HCT116 (cell line): Measurements from ENCODE around the gene MAP9. TPM values are rescaled to one million over a fixed set of nuclear protein-coding genes. Genes with fewer than 3 reads are reported as not detected.

ENCODE experiments used
- ATAC-seq: fragments of 200-7000 bp; cut with Tn5 transposase; 2 replicates; pipeline ENCODE4 v1.9.1; 2020; ENCODE audit warnings: mild to moderate bottlenecking, moderate library complexity
- BruUV-seq: library from RNA; stranded (reverse); fragments of 400-500 nt; replicated peaks from 2 replicates; lab custom pipeline; 2021; lab: Mats Ljungman, UMichigan
- CTCF ChIA-PET: fragments of 300-600 bp; sonication (Branson Sonifier 250); formaldehyde crosslinking; loops from one replicate; lab custom pipeline; 2021; ENCODE audit warnings: antibody characterized with exemption; lab: Charles Lee
- POLR2A ChIA-PET: fragments of 300-600, 350-600 bp; sonication (Branson Sonifier 250); formaldehyde crosslinking; loops from one replicate; lab custom pipeline; 2021; ENCODE audit warnings: antibody characterized with exemption; lab: Charles Lee
- RAD21 ChIA-PET, 2 experiments: fragments of 300-600 bp; sonication (Branson Sonifier 250); formaldehyde crosslinking; loops; one replicate each; lab custom pipeline; 2023; ENCODE audit warnings: low total read pairs in 2 of 2; ENCODE audit not compliant: uncharacterized antibody in 2 of 2, unreplicated experiment in 2 of 2, low non-redundant PET in 1 of 2; lab: Charles Lee
- DNase-seq: peaks from one replicate; pipeline ENCODE4 v3.0.0-alpha.2; 2010; ENCODE audit warnings: low read depth, low spot score
- H2AFZ ChIP-seq: fragments of 200-600 bp; shearing (Covaris generic), sonication (generic); 2 replicates; pipeline ENCODE4 v1.6.1; 2017; ENCODE audit warnings: low read depth, mixed run types, mixed read lengths, antibody characterized with exemption, low read length; ENCODE audit not compliant: poor library complexity, severe bottlenecking
- H3K27ac ChIP-seq: 2 replicates; pipeline ENCODE4 v1.5.1; 2012; ENCODE audit warnings: low read depth, low read length
- H3K27me3 ChIP-seq: fragments of 200-600 bp; sonication (generic); 2 replicates; pipeline ENCODE4 v1.6.1; 2016; ENCODE audit warnings: mixed run types, low read length, mixed read lengths; ENCODE audit not compliant: insufficient read depth
- H3K36me3 ChIP-seq, 2 experiments: fragments of 200-500 bp in 1 of 2; fragments of 200-600 bp in 1 of 2; sonication (Bioruptor generic) in 1 of 2; sonication (generic) in 1 of 2; 2 replicates each; pipeline versions ENCODE4 v1.5.1 to v1.6.1; 2014 to 2016; ENCODE audit warnings: low read length in 2 of 2, inconsistent platforms in 1 of 2, mixed read lengths in 1 of 2, mixed run types in 1 of 2; ENCODE audit not compliant: insufficient read depth in 2 of 2, control insufficient read depth in 1 of 2
- H3K4me1 ChIP-seq, 2 experiments: fragments of 200-600 bp in 1 of 2; sonication (generic) in 1 of 2; 2 replicates each; pipeline versions ENCODE4 v1.5.1 to v1.6.1; 2012 to 2017; ENCODE audit warnings: low read length in 2 of 2, inconsistent platforms in 1 of 2, mild to moderate bottlenecking in 1 of 2, mixed read lengths in 1 of 2, mixed run types in 1 of 2, moderate library complexity in 1 of 2; ENCODE audit not compliant: insufficient read depth in 2 of 2, control insufficient read depth in 1 of 2
- H3K4me2 ChIP-seq: fragments of 200-600 bp; sonication (generic); 2 replicates; pipeline ENCODE4 v1.6.1; 2017; ENCODE audit warnings: mixed run types, low read length, mixed read lengths
- H3K4me3 ChIP-seq, 2 experiments: fragments of 200-600 bp in 1 of 2; sonication (generic) in 1 of 2; replicated peaks in 1 of 2; 2 replicates each; pipeline ENCODE4 v1.5.1; 2011 to 2016; ENCODE audit warnings: low read length in 2 of 2, control low read depth in 1 of 2, low read depth in 1 of 2, mild to moderate bottlenecking in 1 of 2, mixed read lengths in 1 of 2, mixed run types in 1 of 2
- H3K79me2 ChIP-seq: fragments of 200-600 bp; sonication (generic); 2 replicates; pipeline ENCODE4 v1.6.1; 2017; ENCODE audit warnings: mild to moderate bottlenecking, mixed run types, low read length, moderate library complexity, mixed read lengths; ENCODE audit not compliant: insufficient read depth
- H3K9ac ChIP-seq: fragments of 200-600 bp; sonication (generic); 2 replicates; pipeline ENCODE4 v1.6.1; 2016; ENCODE audit warnings: low read length, mixed read lengths
- H3K9me2 ChIP-seq: fragments of 200-600 bp; sonication (generic), shearing (Covaris generic); 2 replicates; pipeline ENCODE4 v1.6.1; 2017; ENCODE audit warnings: mixed run types, mild to moderate bottlenecking, moderate library complexity; ENCODE audit not compliant: insufficient read depth
- H3K9me3 ChIP-seq, 2 experiments: fragments of 200-500 bp in 1 of 2; fragments of 200-600 bp in 1 of 2; sonication (Bioruptor generic) in 1 of 2; sonication (generic) in 1 of 2; 2 replicates each; pipeline ENCODE4 v1.6.1; 2014 to 2017; ENCODE audit warnings: low read length in 2 of 2, mixed read lengths in 2 of 2, inconsistent platforms in 1 of 2, low read depth in 1 of 2, mild to moderate bottlenecking in 1 of 2, mixed run types in 1 of 2, moderate library complexity in 1 of 2; ENCODE audit not compliant: control insufficient read depth in 1 of 2, insufficient read depth in 1 of 2
- H4K20me1 ChIP-seq: fragments of 200-600 bp; sonication (generic), shearing (Covaris generic); 2 replicates; pipeline ENCODE4 v1.6.1; 2017; ENCODE audit warnings: mixed run types, mild to moderate bottlenecking, moderate library complexity; ENCODE audit not compliant: insufficient read depth
- CBX3 ChIP-seq: IDR thresholded peaks from 2 replicates; pipeline ENCODE4 v1.6.1; 2012; ENCODE audit warnings: low read depth
- EGR1 ChIP-seq: IDR thresholded peaks from 2 replicates; pipeline ENCODE4 v1.6.1; 2012; ENCODE audit warnings: low read depth
- ELF1 ChIP-seq: IDR thresholded peaks from 2 replicates; pipeline ENCODE4 v1.6.1; 2012; ENCODE audit warnings: low read depth, borderline replicate concordance
- POLR2A ChIP-seq: IDR thresholded peaks from 2 replicates; pipeline ENCODE4 v1.7.0; 2011; ENCODE audit warnings: borderline replicate concordance; ENCODE audit not compliant: insufficient read depth, insufficient read length; ENCODE audit errors: extremely low read depth
- REST ChIP-seq: IDR thresholded peaks from 2 replicates; pipeline ENCODE4 v1.6.1; 2012; ENCODE audit warnings: low read depth
- SRF ChIP-seq: IDR thresholded peaks from 2 replicates; pipeline ENCODE4 v1.6.1; 2012; ENCODE audit warnings: low read depth
- ZNF274 ChIP-seq: fragments of 200-500 bp; sonication (Bioruptor generic); IDR thresholded peaks from 2 replicates; pipeline ENCODE4 v1.6.1; 2014; ENCODE audit warnings: mild to moderate bottlenecking, low read depth, low read length, inconsistent platforms
- intact Hi-C: fragments of 100-400 bp; cut with micrococcal nuclease; formaldehyde crosslinking; loops from 2 replicates; pipeline ENCODE4 v1.10.0; 2022
- total RNA-seq: library from RNA; stranded (reverse); gene quantifications from one replicate; pipeline ENCODE4 v1.2.1, GENCODE V29; 2021; ENCODE audit not compliant: unreplicated experiment

Gene MAP9
- total RNA-seq, 1 experiment from 2014 or later, result 0.32 TPM

- TF ChIP-seq REST (no peak), POLR2A (no peak)
- TF ChIP-seq, all 23 proteins: peak for 0
Observed at GRCh38 chr4:155304375-155304774, 72.4 kb downstream of the MAP9 start (continued).

- no peaks in the 10 kb centered on the region for H3K27me3 ChIP-seq
Observed at GRCh38 chr4:155299103-155299502, 77.7 kb downstream of the MAP9 start.

More at GRCh38 chr4:155299103-155299502, 77.7 kb downstream of the MAP9 start:
- intact Hi-C loops, result no loop called here
- Histone ChIP-seq H3K4me2 (no peak overlapping the region), H3K27ac (no peak overlapping the region), H3K9me2 (no peaks in the 10 kb centered on the region), H3K79me2 (no peaks in the 10 kb centered on the region), H2AFZ (no peak overlapping the region), H4K20me1 (no peaks in the 10 kb centered on the region), H3K9me3 (no peaks in the 10 kb centered on the region; a peak in 1 of 4 replicates), H3K9ac (no peak overlapping the region), H3K4me1 (no peaks in the 10 kb centered on the region), H3K4me3 (no peak overlapping the region), H3K36me3 (no peaks in the 10 kb centered on the region)
- DNase-seq, result no peak
- BruUV-seq, result no TSS peak
- ChIA-PET RAD21 (no interaction called here), CTCF (no interaction called here), POLR2A (no interaction called here)
- ATAC-seq, result no peak
- TF ChIP-seq ZNF274 (no peak), SRF (no peak), CBX3 (no peak), EGR1 (no peak), ELF1 (no peak)

Other genes starting within 250 kb of the MAP9 start
- gene NPY2R, start 168.3 kb downstream of the MAP9 start, total RNA-seq, result not detected